Lower leg skin (tissue), 3 donors: ENCODE data around the gene CLDN1.

Source experiments
- CTCF ChIP-seq, 3 donors: fragments of 450-650 bp; IDR thresholded peaks; one replicate each; pipeline ENCODE4 v1.5.1; 2016; ENCODE audit warnings: antibody characterized with exemption in 3 of 3, mild to moderate bottlenecking in 3 of 3, moderate library complexity in 2 of 3
- POLR2A ChIP-seq, 2 donors: fragments of 450-650 bp; IDR thresholded peaks; one replicate each; pipeline ENCODE4 v1.6.1; 2016 to 2017; ENCODE audit warnings: antibody characterized with exemption in 2 of 2, mild to moderate bottlenecking in 1 of 2, moderate library complexity in 1 of 2

GRCh38 chr3:190361791-190362190 lies 39.5 kb upstream of the CLDN1 start:
- no peak for TF ChIP-seq POLR2A (IDR thresholded peaks at IDR 0.05)
- no peak for TF ChIP-seq CTCF (IDR thresholded peaks at IDR 0.05)
